GM18951 (cell line): ENCODE data around the gene EFR3B.

Experiments
- POLR2A ChIP-seq: IDR thresholded peaks from 4 replicates; pipeline ENCODE4 v1.6.1; 2011; ENCODE audit warnings: mild to moderate bottlenecking; ENCODE audit not compliant: insufficient read length, insufficient read depth; ENCODE audit errors: extremely low read depth
- in situ Hi-C: fragments of 300-500 bp; cut with MboI; formaldehyde crosslinking; loops from one replicate; pipeline ENCODE4 v1.12.0; 2022; ENCODE audit warnings: low sequenced_read_pairs, mixed read lengths, inconsistent platforms; ENCODE audit not compliant: unreplicated experiment

Gene EFR3B

DNA sequence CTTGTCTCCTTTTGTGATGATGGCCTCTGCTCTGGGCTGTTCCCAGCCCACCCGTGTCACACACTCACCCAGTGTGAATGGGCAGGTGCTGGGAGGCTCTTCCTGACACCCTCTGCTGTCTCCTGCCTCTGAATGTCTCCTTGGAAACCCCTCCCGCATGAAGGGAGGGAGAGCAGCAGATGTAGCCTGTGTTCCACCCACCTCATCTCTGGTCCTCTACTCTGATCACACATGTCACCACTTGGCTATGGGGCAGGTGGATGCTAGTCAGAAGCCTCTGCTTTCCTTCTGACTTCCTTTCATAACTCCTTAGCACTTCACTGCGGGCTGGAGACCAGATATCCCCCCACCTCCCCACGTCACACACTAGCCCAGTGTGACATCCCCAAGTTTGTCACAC, 23.9 kb downstream of the EFR3B start:
- in situ Hi-C loops = no loop called here
- TF ChIP-seq POLR2A = no peak

DNA sequence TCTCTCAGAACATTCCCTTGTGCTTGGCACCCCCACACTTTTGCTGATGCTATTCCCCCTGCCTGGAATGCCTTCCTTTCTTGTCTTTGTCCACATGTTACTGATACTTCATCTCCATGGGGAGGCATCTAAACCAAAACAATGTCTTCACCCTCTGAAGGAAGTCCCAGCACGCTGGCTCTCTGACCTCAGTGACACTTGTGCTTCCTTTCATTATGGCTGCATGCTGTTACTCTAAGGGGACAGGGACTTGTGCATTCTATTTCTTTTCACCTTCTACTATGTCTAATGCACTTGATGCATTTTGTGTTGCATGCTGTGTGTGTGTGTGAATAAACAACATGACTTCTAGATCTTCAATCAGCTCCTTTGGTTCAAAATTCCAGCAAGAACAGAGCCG, 24.6 kb downstream of the EFR3B start:
- in situ Hi-C loops = no loop called here
- no peak for TF ChIP-seq POLR2A

DNA sequence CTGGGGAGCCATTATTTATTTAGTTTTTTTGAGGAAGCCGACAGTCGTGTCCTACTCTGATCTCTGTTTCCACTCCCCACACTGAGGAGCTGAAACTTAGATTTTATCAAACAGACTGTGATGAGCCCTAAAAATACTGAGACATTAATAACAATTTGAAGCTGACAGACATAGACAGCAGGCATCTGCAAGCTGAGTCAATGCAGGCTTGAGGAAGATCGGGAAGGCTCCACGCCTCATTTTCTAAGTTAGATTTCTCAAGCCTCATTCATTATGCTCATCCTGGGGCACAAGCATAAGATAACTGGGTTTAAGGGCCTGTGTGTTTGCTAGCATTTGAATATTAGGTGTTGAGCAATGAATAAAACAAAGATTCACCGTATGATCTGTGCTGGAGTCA, 26.3 kb downstream of the EFR3B start:
- no peak for TF ChIP-seq POLR2A

DNA sequence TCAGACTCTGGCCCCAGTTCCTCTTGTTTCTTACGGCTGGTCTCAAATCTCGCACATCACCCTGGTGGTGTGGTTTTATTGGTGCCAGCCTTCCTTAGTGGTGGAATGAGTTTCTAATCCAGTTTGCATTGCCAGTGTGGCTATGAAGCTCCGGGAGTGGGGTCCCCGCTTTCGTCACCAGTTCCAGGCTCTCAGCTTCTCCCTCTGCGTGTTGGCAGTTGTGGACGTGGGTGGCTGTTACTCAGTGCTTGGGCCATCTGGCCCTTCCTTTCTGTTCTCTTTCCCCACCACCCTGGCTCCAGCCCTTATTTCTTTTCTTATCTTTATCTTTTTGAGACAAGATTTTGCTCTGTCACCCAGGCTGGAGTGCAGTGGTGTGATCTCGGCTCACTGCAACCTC, 30.1 kb downstream of the EFR3B start:
- TF ChIP-seq POLR2A = no peak
- in situ Hi-C loops = no loop called here

More for the DNA sequence above, 26.3 kb downstream of the EFR3B start:
- in situ Hi-C loops = no loop called here

DNA sequence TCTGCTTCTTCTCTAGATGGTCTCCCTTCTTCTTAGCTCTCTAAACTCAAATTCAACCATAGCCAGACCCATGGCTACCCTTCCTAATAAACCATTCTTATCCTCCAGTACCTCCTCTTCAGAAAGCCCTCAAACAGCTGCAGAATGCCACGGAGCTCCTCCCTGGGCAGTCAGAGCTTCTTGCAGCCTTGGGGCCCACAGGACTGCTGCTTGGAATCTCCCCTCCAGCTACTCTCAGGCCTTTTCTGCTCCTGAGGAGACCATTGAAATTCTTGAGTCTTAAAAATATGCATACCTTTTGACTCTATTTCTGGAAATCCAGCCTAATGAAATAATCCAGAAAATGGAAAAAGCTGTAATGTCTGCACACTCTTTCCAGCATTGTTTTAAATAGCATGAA, 30.7 kb downstream of the EFR3B start:
- in situ Hi-C loops = no loop called here
- no peak for TF ChIP-seq POLR2A

DNA sequence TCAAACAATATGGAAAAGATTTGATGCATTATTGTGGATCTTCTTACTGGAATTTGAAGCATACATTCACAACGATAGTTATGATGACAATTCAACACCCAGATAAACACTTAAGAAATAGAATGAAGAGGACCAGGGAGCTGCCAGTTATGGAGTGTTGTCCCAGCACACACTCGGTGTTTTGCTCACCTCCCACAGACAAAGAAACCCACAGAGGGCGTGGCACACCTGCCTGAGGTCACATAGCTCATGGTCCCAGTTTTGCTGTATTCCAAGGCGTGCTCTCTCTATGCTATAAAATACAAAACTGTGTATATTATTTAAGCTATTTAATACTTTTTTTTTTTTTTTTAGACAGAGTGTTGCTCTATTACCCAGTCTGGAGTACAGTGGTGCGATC, 31.1 kb downstream of the EFR3B start:
- in situ Hi-C loops = no loop called here
- TF ChIP-seq POLR2A = no peak

DNA sequence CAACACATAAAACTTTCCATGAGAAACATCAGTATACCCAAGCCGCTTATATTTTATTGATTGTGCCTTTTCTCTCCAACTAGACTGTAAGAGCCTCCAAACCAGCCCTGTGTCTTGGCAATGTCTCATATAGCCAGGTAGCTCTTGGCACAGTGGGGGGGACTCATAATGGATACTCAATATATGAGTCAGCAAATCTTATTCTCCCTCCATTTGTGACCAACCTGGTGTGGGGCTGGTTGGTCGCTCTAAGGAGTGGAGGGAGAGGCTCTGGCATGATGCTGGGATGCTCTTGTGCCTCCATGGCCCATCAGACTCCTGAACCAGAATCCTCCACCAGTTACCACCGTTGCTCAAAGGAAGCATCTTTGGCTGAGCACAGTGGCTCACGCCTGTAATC, 32.0 kb downstream of the EFR3B start:
- in situ Hi-C loops = no loop called here
- no peak for TF ChIP-seq POLR2A

DNA sequence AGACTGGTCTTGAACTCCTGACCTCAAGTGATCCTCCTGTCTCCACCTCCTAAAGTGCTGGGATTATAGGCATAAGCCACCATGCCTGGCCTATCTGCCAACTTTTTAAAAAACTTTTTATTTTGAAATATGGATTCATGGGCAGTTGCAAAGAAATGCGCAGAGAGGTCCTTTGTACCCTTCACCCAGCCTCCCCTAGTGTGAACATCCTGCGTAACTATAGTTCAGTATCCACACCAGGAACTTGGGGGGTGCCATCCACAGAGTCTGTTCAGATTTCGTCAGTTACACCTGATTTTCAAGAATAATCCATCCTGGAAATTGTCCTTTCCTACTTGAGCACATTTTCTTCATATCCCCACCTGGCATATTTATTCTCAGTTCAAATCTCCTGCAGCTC, 33.0 kb downstream of the EFR3B start:
- in situ Hi-C loops = no loop called here
- no peak for TF ChIP-seq POLR2A

DNA sequence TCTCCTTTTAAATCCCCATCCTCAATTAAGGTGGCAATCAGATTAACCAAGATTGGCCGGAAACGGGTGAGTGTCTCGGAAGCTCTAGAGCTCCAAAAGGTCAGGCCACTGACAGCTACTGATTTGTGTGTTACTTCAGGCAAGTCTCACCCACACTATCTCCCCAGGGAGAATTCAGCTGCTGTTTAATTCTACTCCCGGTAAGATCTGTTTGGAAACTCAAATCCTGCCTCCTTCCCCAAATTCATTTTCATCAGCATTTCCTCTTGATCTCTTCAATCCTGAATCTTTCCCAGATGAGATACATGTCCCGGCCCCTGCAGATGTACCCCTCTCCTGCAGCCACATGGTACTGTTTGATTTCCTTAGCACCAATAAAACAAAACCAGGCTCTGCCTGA, 34.9 kb downstream of the EFR3B start:
- in situ Hi-C loops = no loop called here
- no peak for TF ChIP-seq POLR2A

DNA sequence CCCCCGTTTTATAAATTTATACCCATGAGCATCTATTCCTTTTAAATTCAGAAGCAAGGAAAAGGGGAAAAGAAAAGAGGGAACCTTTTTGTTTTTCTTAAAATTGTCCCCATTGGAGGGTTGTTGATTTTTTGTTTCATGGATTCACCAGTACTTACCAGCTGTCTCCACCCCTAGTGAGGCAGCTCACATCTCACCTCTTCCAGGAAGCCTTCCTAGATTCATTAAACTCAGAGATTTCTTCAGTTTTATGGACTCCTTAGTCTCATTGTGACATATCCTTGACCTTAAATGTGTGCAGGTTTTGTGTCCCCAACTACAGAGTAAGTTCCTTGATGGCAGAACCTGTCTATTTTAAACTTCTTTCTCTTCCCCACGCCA, 35.9 kb downstream of the EFR3B start:
- in situ Hi-C loops = no loop called here
- no peak for TF ChIP-seq POLR2A

DNA sequence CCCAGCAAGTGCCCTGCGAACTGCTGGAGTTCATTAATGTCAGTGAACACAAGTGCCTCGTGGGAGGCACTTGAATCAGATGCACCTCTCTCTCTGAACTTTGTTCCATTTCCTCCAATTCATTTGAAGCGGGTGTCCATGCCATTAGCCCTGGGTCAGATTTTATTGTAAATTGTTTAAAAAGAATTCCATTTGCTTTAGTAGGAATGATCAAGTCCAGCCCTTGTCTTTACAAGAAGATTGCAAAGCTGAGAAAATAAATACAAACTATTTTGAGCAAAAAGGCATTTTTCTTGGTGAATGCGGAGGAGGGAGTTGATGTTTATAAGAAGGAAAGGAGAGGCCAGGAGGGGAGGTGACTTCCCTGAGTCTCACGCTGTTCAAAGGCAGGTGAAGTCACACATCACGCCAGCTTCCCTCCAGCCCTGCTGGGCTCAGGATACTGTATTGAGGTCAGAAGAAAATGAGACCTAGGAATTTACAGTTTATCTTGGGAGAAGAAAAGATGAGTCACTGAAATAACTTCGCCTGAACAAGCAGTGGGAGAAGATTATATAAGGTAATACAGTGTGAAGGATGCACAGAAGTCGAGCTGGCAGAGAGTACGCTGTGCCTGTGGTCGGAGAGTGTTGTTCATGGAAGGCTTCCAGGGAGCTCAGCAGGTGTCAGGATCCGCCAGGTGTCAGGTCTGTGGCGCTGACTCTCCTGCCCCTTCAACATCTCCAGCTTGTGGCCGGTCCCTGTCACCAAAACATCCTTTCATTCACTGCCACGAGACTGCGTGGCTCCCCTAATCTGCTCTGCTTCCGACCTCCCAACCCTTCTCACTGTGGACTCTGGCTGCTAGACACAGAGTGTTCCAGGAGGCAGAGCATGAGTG, 36.5 kb downstream of the EFR3B start:
- in situ Hi-C loops = no loop called here
- TF ChIP-seq POLR2A = no peak

DNA sequence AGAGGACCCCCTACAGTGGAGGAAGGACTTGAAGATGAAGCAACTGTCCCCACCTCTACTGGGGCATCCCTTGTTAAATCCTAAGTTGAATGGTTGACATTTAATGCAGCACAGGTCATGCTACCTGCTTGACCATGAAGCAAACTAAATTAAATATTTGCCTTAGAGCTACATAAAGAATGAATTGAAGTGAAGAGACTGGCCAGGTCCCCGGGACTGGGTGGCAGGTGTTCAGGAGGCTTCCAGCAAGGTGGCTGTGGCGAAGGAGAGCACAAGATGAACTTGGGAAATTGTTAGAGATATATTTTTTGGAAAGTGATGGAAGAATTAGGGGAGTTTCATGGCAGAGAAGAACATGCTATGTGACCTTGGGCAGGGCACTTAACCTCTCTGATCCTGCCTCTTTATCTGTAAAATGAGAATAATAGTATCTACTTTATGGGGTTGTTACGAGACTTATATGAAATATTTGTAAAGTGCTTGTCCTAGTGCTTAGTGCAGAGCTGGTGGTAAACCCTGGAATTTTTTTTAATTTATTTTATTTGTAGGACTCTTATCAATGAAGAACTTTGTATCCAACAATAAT, 37.3 kb downstream of the EFR3B start:
- no peak for TF ChIP-seq POLR2A
- in situ Hi-C loops = no loop called here

DNA sequence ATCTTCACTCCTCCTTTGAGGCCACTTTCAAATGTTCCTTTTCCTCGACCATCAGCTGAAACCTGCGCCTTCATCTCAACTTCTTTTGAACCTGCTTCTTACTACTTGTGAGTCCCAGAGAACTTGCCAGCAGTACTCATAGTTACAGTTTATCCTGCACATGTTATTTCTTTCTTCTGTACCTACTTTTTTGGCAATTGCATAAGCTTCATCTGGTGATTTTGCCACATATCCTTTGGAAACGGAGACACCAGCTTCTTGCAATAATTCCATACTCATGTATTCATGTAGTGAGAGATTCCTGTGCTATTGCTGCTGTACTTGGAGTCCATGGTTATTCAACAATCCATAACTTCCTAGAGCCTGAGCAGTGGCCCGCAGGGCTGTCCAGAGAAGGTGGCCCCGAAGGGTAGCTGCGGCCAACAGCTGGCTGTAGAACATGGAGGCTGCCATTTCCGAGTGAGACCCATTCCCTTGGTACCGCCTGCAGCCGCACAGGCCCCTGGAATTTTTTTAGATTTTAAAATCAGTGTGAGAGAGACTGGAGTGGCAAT, 39.4 kb downstream of the EFR3B start:
- TF ChIP-seq POLR2A = no peak
- in situ Hi-C loops = no loop called here
